DND-41 (cell line): ENCODE measurements around the gene ZMIZ1.
"Not testable (repeated sequence)": the region's sequence is repeated elsewhere in the genome, so short reads cannot be mapped to it uniquely, and the experiment has no call there.

Source experiments
- ATAC-seq: fragments of 200-7000 bp; cut with Tn5 transposase; 3 replicates; pipeline ENCODE4 v1.9.1; 2021; ENCODE audit warnings: low read depth; ENCODE audit not compliant: insufficient read depth
- DNase-seq: peaks from one replicate; pipeline ENCODE4 v3.0.0-alpha.2; 2020
- H2AFZ ChIP-seq: 2 replicates; pipeline ENCODE4 v1.6.0; 2012; ENCODE audit warnings: low read depth, low read length
- H3K27ac ChIP-seq: 2 replicates; pipeline ENCODE4 v1.5.1; 2012; ENCODE audit warnings: low read length, inconsistent platforms
- H3K27me3 ChIP-seq: fragments of 200-600 bp; sonication (generic); 2 replicates; pipeline ENCODE4 v1.6.0; 2012; ENCODE audit warnings: low read length, mild to moderate bottlenecking, inconsistent platforms; ENCODE audit not compliant: insufficient read depth, poor library complexity
- H3K36me3 ChIP-seq: 2 replicates; pipeline ENCODE4 v1.5.1; 2012; ENCODE audit warnings: low read length, inconsistent platforms; ENCODE audit not compliant: insufficient read depth
- H3K4me1 ChIP-seq: 2 replicates; pipeline ENCODE4 v1.5.1; 2012; ENCODE audit warnings: mild to moderate bottlenecking, low read length; ENCODE audit not compliant: insufficient read depth
- H3K4me2 ChIP-seq: 2 replicates; pipeline ENCODE4 v1.6.0; 2012; ENCODE audit warnings: mild to moderate bottlenecking, moderate library complexity, low read length, inconsistent platforms; ENCODE audit not compliant: insufficient read depth
- H3K4me3 ChIP-seq, 2 experiments: fragments of 200-600 bp in 1 of 2; shearing (Covaris generic) in 1 of 2; 2 replicates each; pipeline ENCODE4 v1.5.1; 2012 to 2016; ENCODE audit warnings: inconsistent platforms in 2 of 2, low read length in 2 of 2, mild to moderate bottlenecking in 2 of 2, low read depth in 1 of 2, moderate library complexity in 1 of 2
- H3K79me2 ChIP-seq: 2 replicates; pipeline ENCODE4 v1.6.0; 2012; ENCODE audit warnings: low read length, inconsistent platforms; ENCODE audit not compliant: insufficient read depth
- H3K9ac ChIP-seq: 2 replicates; pipeline ENCODE4 v1.6.0; 2012; ENCODE audit warnings: low read depth, mild to moderate bottlenecking, inconsistent platforms, low read length, moderate library complexity
- H3K9me3 ChIP-seq: 2 replicates; pipeline ENCODE4 v1.5.1; 2012; ENCODE audit warnings: low read length, moderate library complexity, mild to moderate bottlenecking, inconsistent platforms; ENCODE audit not compliant: insufficient read depth, severe bottlenecking
- H4K20me1 ChIP-seq: 2 replicates; pipeline ENCODE4 v1.6.0; 2012; ENCODE audit warnings: low read length; ENCODE audit not compliant: insufficient read depth
- EZH2 ChIP-seq: IDR thresholded peaks from 3 replicates; pipeline ENCODE4 v1.6.1; 2012; ENCODE audit warnings: borderline replicate concordance, low read depth, mild to moderate bottlenecking, moderate library complexity, low read length, inconsistent platforms; ENCODE audit not compliant: severe bottlenecking
- TF ChIP-seq, protein P1 (sequence below): IDR thresholded peaks from 2 replicates; pipeline ENCODE4 v1.5.1; 2012; ENCODE audit warnings: borderline replicate concordance, low read length, moderate library complexity, mild to moderate bottlenecking; ENCODE audit not compliant: poor library complexity, severe bottlenecking; ENCODE audit errors: extremely low read depth

ZMIZ1 gene

DNA sequence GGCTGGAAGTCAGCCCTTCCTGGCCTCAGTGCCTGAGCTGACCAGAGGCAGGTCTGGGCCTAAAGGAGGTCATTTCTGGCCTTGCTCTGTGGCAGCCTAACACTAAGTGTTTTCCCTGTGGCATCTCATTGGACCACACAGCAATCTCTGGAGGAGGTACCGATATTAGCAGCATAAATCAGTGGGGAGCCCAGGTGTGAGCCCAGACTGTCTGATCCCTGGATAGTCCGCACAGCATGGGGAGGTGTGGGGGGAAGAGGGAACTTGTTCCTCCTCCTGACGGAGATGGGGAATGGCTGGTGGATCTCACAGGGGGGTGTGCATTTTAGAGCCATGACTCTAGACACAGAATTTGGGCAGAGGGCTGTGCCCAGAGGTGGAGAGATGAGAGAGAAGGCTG, 267.5 kb downstream of the ZMIZ1 start:
- no peak overlapping the region for H3K27ac ChIP-seq
- peaks cover 17% of the 10 kb centered on the region for H4K20me1 ChIP-seq
- TF ChIP-seq EZH2 = no peak
- TF ChIP-seq, protein P1, sequence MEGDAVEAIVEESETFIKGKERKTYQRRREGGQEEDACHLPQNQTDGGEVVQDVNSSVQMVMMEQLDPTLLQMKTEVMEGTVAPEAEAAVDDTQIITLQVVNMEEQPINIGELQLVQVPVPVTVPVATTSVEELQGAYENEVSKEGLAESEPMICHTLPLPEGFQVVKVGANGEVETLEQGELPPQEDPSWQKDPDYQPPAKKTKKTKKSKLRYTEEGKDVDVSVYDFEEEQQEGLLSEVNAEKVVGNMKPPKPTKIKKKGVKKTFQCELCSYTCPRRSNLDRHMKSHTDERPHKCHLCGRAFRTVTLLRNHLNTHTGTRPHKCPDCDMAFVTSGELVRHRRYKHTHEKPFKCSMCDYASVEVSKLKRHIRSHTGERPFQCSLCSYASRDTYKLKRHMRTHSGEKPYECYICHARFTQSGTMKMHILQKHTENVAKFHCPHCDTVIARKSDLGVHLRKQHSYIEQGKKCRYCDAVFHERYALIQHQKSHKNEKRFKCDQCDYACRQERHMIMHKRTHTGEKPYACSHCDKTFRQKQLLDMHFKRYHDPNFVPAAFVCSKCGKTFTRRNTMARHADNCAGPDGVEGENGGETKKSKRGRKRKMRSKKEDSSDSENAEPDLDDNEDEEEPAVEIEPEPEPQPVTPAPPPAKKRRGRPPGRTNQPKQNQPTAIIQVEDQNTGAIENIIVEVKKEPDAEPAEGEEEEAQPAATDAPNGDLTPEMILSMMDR = no peak
- H3K27me3 ChIP-seq = peaks cover 3% of the 10 kb centered on the region
- ATAC-seq (no peak), DNase-seq (no peak)
- no peak overlapping the region for H3K4me3 ChIP-seq
- H3K36me3 ChIP-seq = no peaks in the 10 kb centered on the region
- H3K9me3 ChIP-seq = no peaks in the 10 kb centered on the region
- no peak overlapping the region for H2AFZ ChIP-seq
- no peak overlapping the region for H3K9ac ChIP-seq
- no peak overlapping the region for H3K4me2 ChIP-seq
- no peaks in the 10 kb centered on the region for H3K79me2 ChIP-seq
- H3K4me1 ChIP-seq = peaks cover 7% of the 10 kb centered on the region; the same call in 1 of the 2 replicates

DNA sequence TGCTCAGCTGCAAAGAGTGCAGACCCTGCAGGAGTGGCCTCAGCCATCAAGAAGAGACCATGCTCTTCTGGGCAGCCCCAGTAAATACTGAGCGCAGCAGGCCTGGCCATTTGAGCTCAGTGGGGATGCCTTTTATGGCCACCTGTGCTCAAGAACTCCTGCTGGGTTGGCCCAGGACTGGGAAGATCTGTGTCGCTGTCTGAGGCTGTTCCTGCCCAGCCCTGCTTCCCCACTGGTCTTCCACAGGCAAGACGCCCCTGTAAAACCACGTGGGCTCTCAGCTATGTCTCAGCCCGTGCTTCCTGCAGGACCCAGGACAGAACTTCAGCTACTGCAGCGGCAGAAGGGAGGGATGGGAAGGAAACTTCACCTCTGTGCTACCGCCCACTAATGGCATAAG, 268.0 kb downstream of the ZMIZ1 start:
- H3K4me3 ChIP-seq = no peak overlapping the region
- no peak overlapping the region for H3K4me2 ChIP-seq
- H3K36me3 ChIP-seq = no peaks in the 10 kb centered on the region
- H3K9ac ChIP-seq = no peak overlapping the region
- no peak overlapping the region for H2AFZ ChIP-seq
- H3K27ac ChIP-seq = no peak overlapping the region
- no peaks in the 10 kb centered on the region for H3K9me3 ChIP-seq
- peaks cover 15% of the 10 kb centered on the region for H4K20me1 ChIP-seq
- ATAC-seq = no peak
- H3K27me3 ChIP-seq = no peaks in the 10 kb centered on the region
- peaks cover 2% of the 10 kb centered on the region; the same call in 1 of the 2 replicates for H3K4me1 ChIP-seq
- no peak for TF ChIP-seq EZH2
- no peak for DNase-seq
- no peaks in the 10 kb centered on the region for H3K79me2 ChIP-seq

DNA sequence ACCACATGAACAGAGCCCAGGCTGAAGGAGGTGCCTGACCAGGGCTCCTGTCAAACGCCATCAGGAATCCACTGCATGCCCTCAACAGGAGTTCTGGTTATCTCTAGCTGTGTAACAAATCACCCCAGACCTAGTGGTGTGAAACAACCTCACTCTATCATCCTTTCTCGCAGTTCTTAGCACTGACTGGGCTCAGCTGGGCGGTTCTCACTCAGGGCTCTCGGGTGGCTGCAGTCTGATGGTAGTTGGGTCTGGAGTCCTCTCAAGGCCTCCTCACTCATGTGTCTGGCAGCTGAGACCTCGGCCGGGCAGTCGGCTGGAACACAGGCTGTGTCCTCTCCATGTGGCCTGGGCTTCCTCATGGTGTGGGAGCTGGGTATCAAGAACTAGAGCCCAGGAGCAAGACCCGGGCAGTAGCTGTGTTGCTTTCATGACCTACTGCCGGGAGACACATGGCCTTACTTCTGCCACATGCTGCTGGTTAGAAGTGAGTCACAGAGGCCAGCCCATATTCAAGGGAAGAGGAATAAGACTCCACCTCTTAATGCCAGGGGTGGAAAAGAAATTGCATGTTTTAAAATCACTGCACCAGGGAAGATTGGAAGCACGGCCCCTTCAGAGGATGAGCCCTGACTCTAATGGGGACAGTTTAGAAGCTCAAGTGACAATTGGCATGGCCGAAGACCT, 269.2 kb downstream of the ZMIZ1 start:
- not testable (repeated sequence) for H3K27me3 ChIP-seq, H3K79me2 ChIP-seq, H3K4me2 ChIP-seq, H3K4me3 ChIP-seq, H3K36me3 ChIP-seq, ATAC-seq, H2AFZ ChIP-seq, H3K4me1 ChIP-seq, H3K9me3 ChIP-seq, DNase-seq, H3K27ac ChIP-seq, H3K9ac ChIP-seq
- peaks cover 15% of the 10 kb centered on the region for H4K20me1 ChIP-seq

DNA sequence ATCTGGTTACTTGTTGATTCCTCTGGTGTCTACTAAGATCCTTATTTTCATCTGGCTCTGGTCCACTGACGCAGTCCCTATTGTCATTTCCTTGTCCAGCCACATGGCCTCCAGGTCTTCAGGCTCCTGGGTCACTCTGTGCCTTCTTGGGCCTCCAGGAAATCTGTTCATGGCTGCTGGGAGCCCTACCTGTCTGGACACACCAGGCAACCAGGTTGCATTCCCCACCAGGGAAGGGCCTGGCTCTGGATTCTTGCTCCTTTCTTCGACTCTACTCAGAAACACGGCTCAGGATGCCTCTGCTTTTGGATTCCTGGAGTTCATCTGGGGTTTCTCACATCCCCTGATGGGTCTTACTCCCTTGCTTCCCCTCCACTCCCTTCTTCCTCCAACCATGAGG, 270.5 kb downstream of the ZMIZ1 start:
- no peak overlapping the region for H2AFZ ChIP-seq
- H3K27ac ChIP-seq = no peak overlapping the region
- no peak for ATAC-seq
- no peaks in the 10 kb centered on the region for H3K36me3 ChIP-seq
- H3K4me2 ChIP-seq = no peak overlapping the region
- H3K4me3 ChIP-seq = no peak overlapping the region
- H3K79me2 ChIP-seq = no peaks in the 10 kb centered on the region
- TF ChIP-seq, protein P1 = no peak
- TF ChIP-seq EZH2 = no peak
- H3K27me3 ChIP-seq = no peaks in the 10 kb centered on the region
- no peaks in the 10 kb centered on the region for H3K4me1 ChIP-seq
- peaks cover 19% of the 10 kb centered on the region for H4K20me1 ChIP-seq
- no peak for DNase-seq
- H3K9me3 ChIP-seq = no peaks in the 10 kb centered on the region
- H3K9ac ChIP-seq = no peak overlapping the region
